ENCODE data around the gene ACTRT2. TPM values are rescaled to one million over a fixed set of nuclear protein-coding genes. Genes with fewer than 3 reads are reported as not detected.

Gene ACTRT2
- total and polyA plus RNA-seq, 8 donors, result not detected

DNA sequence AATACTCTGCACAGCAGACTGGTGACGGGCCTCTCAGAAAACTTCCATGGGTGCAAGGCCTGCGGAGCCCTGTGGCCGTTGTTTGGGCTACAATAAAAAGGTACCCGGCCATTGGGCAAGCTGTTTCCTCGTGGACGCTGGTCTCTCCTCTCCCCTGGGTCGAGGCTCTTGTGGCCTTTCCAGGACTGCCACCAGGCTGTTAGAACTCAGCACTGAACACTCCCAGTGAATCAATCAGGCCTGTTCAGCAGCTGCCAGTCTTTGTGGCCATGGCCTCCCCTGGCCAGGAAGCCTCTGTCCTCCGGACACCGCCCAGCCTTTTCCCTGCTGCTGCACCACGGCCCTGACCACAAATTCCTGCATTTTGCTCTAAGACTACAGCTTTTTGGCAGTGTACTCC is 33.0 kb upstream of the ACTRT2 start:
- H3K27ac ChIP-seq, result no peak overlapping the region
- intact Hi-C loops (cut with DNase I; ENCODE audit: low total_unique reads), result no loop called here
- H3K27me3 ChIP-seq, result peaks cover 0 to 36% (median 0%) of the 10 kb centered on the region in 3 donors
- H3K4me3 ChIP-seq, result no peak overlapping the region
- 77 to 83% (median 80%) methylated on average over 10 of the region's 10 CpGs for WGBS, 5 donors
- TF ChIP-seq POLR2A (IDR thresholded peaks at IDR 0.05), result no peak
- no peak for TF ChIP-seq EP300 (IDR thresholded peaks at IDR 0.05)
- TF ChIP-seq, protein P1, sequence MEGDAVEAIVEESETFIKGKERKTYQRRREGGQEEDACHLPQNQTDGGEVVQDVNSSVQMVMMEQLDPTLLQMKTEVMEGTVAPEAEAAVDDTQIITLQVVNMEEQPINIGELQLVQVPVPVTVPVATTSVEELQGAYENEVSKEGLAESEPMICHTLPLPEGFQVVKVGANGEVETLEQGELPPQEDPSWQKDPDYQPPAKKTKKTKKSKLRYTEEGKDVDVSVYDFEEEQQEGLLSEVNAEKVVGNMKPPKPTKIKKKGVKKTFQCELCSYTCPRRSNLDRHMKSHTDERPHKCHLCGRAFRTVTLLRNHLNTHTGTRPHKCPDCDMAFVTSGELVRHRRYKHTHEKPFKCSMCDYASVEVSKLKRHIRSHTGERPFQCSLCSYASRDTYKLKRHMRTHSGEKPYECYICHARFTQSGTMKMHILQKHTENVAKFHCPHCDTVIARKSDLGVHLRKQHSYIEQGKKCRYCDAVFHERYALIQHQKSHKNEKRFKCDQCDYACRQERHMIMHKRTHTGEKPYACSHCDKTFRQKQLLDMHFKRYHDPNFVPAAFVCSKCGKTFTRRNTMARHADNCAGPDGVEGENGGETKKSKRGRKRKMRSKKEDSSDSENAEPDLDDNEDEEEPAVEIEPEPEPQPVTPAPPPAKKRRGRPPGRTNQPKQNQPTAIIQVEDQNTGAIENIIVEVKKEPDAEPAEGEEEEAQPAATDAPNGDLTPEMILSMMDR (IDR thresholded peaks at IDR 0.05), result no peak
- no peak for TF ChIP-seq POLR2AphosphoS5 (IDR thresholded peaks at IDR 0.05)
- no peaks in the 10 kb centered on the region for H3K4me1 ChIP-seq
- no peak for DNase-seq
- no peaks in the 10 kb centered on the region for H3K36me3 ChIP-seq
- H3K9me3 ChIP-seq, result peaks cover 0 to 6% (median 2%) of the 10 kb centered on the region in 4 donors

DNA sequence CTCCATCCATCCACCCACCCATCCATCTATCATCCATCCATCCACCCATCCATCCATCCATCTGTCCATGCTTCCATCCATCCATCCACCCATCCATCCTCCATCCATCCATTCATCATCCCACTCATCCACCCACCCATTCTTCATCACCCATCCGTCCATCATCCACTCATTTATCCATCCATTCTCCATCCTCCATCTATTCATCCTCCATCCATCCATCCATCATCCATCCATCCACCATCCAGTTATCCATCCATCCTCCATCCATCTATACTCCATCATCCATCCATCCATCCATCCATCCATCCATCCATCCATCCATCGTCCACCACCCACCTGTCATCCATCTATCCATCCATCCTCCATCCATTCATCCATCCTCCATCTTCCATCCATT is 32.1 kb upstream of the ACTRT2 start:
- Histone ChIP-seq H3K36me3 (no peaks in the 10 kb centered on the region), H3K27ac (no peak overlapping the region), H3K9me3 (peaks cover 0 to 15% (median 8%) of the 10 kb centered on the region in 4 donors), H3K4me1 (no peaks in the 10 kb centered on the region), H3K27me3 (peaks cover 0 to 36% (median 0%) of the 10 kb centered on the region in 3 donors), H3K4me3 (no peak overlapping the region)
- intact Hi-C loops (cut with DNase I; ENCODE audit: low total_unique reads), result no loop called here
- TF ChIP-seq POLR2A (IDR thresholded peaks at IDR 0.05), result no peak
- TF ChIP-seq POLR2AphosphoS5 (IDR thresholded peaks at IDR 0.05), result no peak
- TF ChIP-seq, protein P1 (IDR thresholded peaks at IDR 0.05), result no peak
- no peak for TF ChIP-seq EP300 (IDR thresholded peaks at IDR 0.05)
- WGBS, 5 donors, result 85 to 92% (median 91%) methylated on average over 2 of the region's 2 CpGs
- no peak for DNase-seq

DNA sequence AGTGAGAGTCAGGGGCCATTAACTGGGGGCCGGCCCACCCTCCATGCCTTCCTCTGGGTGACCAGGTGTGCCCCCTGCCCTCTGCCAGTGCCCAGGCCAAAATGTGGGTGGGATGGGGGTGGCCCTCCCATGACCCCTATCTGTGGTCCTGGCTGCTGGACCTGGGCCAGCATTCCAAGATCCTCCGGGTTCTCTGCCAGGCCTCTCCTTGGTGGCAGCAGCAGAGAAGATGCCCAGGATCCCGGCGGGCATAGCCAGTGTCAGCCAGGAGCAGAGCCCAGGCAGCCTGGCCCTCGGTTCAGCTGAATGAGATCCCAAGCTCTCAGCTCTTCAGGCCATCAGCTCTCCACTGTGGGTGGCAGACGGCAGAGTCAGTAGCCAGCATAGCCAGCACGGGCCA is 31.3 kb upstream of the ACTRT2 start:
- Histone ChIP-seq H3K4me3 (no peak overlapping the region), H3K9me3 (peaks cover 0 to 23% (median 15%) of the 10 kb centered on the region in 4 donors), H3K36me3 (no peaks in the 10 kb centered on the region), H3K27ac (no peak overlapping the region), H3K27me3 (peaks cover 0 to 36% (median 0%) of the 10 kb centered on the region in 3 donors), H3K4me1 (no peaks in the 10 kb centered on the region)
- DNase-seq, result no peak
- TF ChIP-seq POLR2A (IDR thresholded peaks at IDR 0.05), result no peak
- no peak for TF ChIP-seq EP300 (IDR thresholded peaks at IDR 0.05)
- no peak for TF ChIP-seq POLR2AphosphoS5 (IDR thresholded peaks at IDR 0.05)
- TF ChIP-seq, protein P1 (IDR thresholded peaks at IDR 0.05), result no peak
- intact Hi-C loops (cut with DNase I; ENCODE audit: low total_unique reads), result no loop called here
- 84 to 94% (median 89%) methylated on average over 2 to 7 of the region's 7 CpGs for WGBS, 5 donors

DNA sequence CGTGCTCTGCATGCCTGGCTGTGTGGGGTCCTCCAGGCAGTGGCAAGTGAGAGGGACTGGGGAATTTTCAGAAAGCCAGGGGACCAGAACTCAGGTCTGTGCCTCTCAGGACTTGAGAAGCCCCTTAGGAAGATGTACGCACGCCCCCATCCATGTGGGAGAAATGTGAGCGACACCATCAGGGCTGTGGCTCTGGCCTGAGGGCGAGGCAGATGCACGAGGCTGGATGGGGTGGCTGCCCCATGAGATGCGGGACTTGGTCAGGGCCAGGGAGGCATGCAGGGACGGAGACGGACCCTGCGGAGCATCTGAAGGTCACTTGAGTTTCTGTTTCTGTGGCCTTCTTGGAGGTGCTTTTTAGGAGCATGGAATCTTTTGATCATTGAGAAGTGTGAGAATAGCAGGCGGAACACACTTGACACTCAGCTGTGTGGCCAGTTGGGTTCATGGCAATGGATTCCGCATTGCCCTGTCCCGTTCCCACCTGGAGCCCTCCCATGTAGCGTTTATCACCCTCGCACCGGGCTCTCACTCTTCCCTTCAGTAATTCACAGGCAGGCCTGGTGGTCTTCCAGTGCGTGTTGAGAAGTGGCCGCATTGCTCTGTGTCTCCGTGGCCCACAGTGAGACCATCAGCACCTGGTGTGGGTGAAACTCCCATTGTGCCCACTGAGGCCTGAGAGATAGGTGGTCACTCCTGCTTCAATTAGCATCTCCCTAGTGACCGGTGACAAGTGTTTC is 30.7 kb upstream of the ACTRT2 start:
- TF ChIP-seq POLR2AphosphoS5 (IDR thresholded peaks at IDR 0.05), result no peak
- no peak for TF ChIP-seq EP300 (IDR thresholded peaks at IDR 0.05)
- no peak for TF ChIP-seq POLR2A (IDR thresholded peaks at IDR 0.05)
- TF ChIP-seq, protein P1 (IDR thresholded peaks at IDR 0.05), result no peak
- H3K27me3 ChIP-seq, result peaks cover 0 to 36% (median 0%) of the 10 kb centered on the region in 3 donors
- H3K9me3 ChIP-seq, result peaks cover 0 to 24% (median 16%) of the 10 kb centered on the region in 4 donors
- 91 to 97% (median 95%) methylated on average over 19 to 20 of the region's 20 CpGs for WGBS, 5 donors
- intact Hi-C loops (cut with DNase I; ENCODE audit: low total_unique reads), result no loop called here
- H3K4me3 ChIP-seq, result no peak overlapping the region
- DNase-seq, result no peak
- no peaks in the 10 kb centered on the region for H3K4me1 ChIP-seq
- H3K36me3 ChIP-seq, result no peaks in the 10 kb centered on the region
- H3K27ac ChIP-seq, result no peak overlapping the region
